IMR-90 (cell line): ENCODE data around the gene CDCA7. TPM values are rescaled to one million over a fixed set of nuclear protein-coding genes. Genes with fewer than 3 reads are reported as not detected.

Experiments used
- ATAC-seq: fragments of 200-7000 bp; cut with Tn5 transposase; 2 replicates; pipeline ENCODE4 v1.9.1; 2020; ENCODE audit warnings: low read depth, mild to moderate bottlenecking, moderate library complexity
- Bru-seq: library from RNA; stranded (reverse); fragments of 400-500 nt; gene quantifications from one replicate; lab custom pipeline; 2021; lab: Mats Ljungman, UMichigan
- BruChase-seq, 2 experiments: library from RNA; stranded (reverse); fragments of 400-500 nt; gene quantifications; one replicate each; lab custom pipeline; 2021; lab: Mats Ljungman, UMichigan
- BruUV-seq: library from RNA; stranded (reverse); fragments of 400-500 nt; replicated peaks from 2 replicates; lab custom pipeline; 2021; lab: Mats Ljungman, UMichigan
- CTCF ChIA-PET: fragments of 300-600 bp; formaldehyde crosslinking; extraction: SDS; loops from one replicate; lab custom pipeline; 2021; ENCODE audit warnings: antibody characterized with exemption; lab: Yijun Ruan, JAX
- POLR2A ChIA-PET: fragments of 300-600 bp; sonication (Branson Sonifier 250); formaldehyde crosslinking; loops from one replicate; lab custom pipeline; 2022; ENCODE audit warnings: antibody characterized with exemption; ENCODE audit not compliant: unreplicated experiment; lab: Charles Lee
- DNase-seq: peaks from one replicate; pipeline ENCODE4 v3.0.0; 2013
- H2AFZ ChIP-seq: replicated peaks from 2 replicates; pipeline ENCODE3; 2013; ENCODE audit warnings: low read length, mild to moderate bottlenecking; ENCODE audit not compliant: poor library complexity
- H2AK5ac ChIP-seq: 2 replicates; pipeline ENCODE4 v1.6.1; 2013; ENCODE audit warnings: low read depth, low read length, inconsistent platforms
- H2AK9ac ChIP-seq: replicated peaks from 2 replicates; pipeline ENCODE3; 2013; ENCODE audit warnings: mild to moderate bottlenecking, low read depth, low read length, moderate library complexity; ENCODE audit not compliant: poor library complexity
- H2BK120ac ChIP-seq: 2 replicates; pipeline ENCODE4 v1.6.1; 2013; ENCODE audit warnings: low read depth, low read length, inconsistent platforms
- H2BK15ac ChIP-seq: 3 replicates; pipeline ENCODE4 v1.6.1; 2013; ENCODE audit warnings: low read depth, low read length, inconsistent platforms
- H2BK20ac ChIP-seq: 2 replicates; pipeline ENCODE4 v1.6.1; 2013; ENCODE audit warnings: low read depth, mild to moderate bottlenecking, inconsistent platforms, low read length, moderate library complexity
- H2BK5ac ChIP-seq: 2 replicates; pipeline ENCODE4 v1.6.1; 2013; ENCODE audit warnings: mild to moderate bottlenecking, low read depth, low read length, inconsistent platforms; ENCODE audit not compliant: poor library complexity, severe bottlenecking
- H3K14ac ChIP-seq: replicated peaks from 2 replicates; pipeline ENCODE4 v1.6.1; 2013; ENCODE audit warnings: low read depth, low read length, inconsistent platforms
- H3K18ac ChIP-seq: 2 replicates; pipeline ENCODE4 v1.6.1; 2013; ENCODE audit warnings: low read depth, low read length, control low read depth
- H3K23ac ChIP-seq: 2 replicates; pipeline ENCODE4 v1.6.1; 2013; ENCODE audit warnings: low read depth, low read length, inconsistent platforms
- H3K27ac ChIP-seq: 2 replicates; pipeline ENCODE4 v1.5.1; 2013; ENCODE audit warnings: mild to moderate bottlenecking, control low read depth, low read length; ENCODE audit not compliant: insufficient read depth
- H3K27me3 ChIP-seq: 2 replicates; pipeline ENCODE4 v1.6.1; 2013; ENCODE audit warnings: low read length; ENCODE audit not compliant: control insufficient read depth, insufficient read depth
- H3K36me3 ChIP-seq: 2 replicates; pipeline ENCODE4 v1.6.1; 2013; ENCODE audit warnings: low read length, mixed read lengths; ENCODE audit not compliant: control insufficient read depth, insufficient read depth
- H3K4ac ChIP-seq: 2 replicates; pipeline ENCODE4 v1.6.1; 2013; ENCODE audit warnings: low read depth, low read length, inconsistent platforms
- H3K4me1 ChIP-seq: 2 replicates; pipeline ENCODE4 v1.6.1; 2013; ENCODE audit warnings: low read length, mixed read lengths; ENCODE audit not compliant: control insufficient read depth, insufficient read depth
- H3K4me2 ChIP-seq: 2 replicates; pipeline ENCODE4 v1.6.1; 2013; ENCODE audit warnings: low read depth, mild to moderate bottlenecking, control low read depth, low read length, moderate library complexity
- H3K4me3 ChIP-seq: 2 replicates; pipeline ENCODE4 v1.5.1; 2013; ENCODE audit warnings: low read depth, mild to moderate bottlenecking, control low read depth, low read length, moderate library complexity; ENCODE audit not compliant: insufficient read depth
- H3K56ac ChIP-seq: 2 replicates; pipeline ENCODE4 v1.6.1; 2013; ENCODE audit warnings: low read length, inconsistent platforms; ENCODE audit not compliant: insufficient read depth; ENCODE audit errors: extremely low read depth
- H3K79me1 ChIP-seq, 2 experiments: 2 replicates each; pipeline ENCODE4 v1.6.1; 2013; ENCODE audit warnings: low read length in 2 of 2, inconsistent platforms in 1 of 2, low read depth in 1 of 2
- H3K9ac ChIP-seq: 2 replicates; pipeline ENCODE4 v1.6.1; 2013; ENCODE audit warnings: low read depth, low read length, control low read depth
- H3K9me1 ChIP-seq: 2 replicates; pipeline ENCODE4 v1.6.1; 2013; ENCODE audit warnings: low read length, inconsistent platforms; ENCODE audit not compliant: insufficient read depth
- H3K9me3 ChIP-seq: 2 replicates; pipeline ENCODE4 v1.6.1; 2013; ENCODE audit warnings: low read length; ENCODE audit not compliant: control insufficient read depth, insufficient read depth
- H4K20me1 ChIP-seq: 2 replicates; pipeline ENCODE4 v1.6.1; 2013; ENCODE audit warnings: low read length, inconsistent platforms; ENCODE audit not compliant: insufficient read depth
- H4K5ac ChIP-seq: 2 replicates; pipeline ENCODE4 v1.6.1; 2013; ENCODE audit warnings: mild to moderate bottlenecking, low read depth, low read length, control low read depth
- H4K8ac ChIP-seq, 2 experiments: 2 replicates each; pipeline ENCODE4 v1.6.1; 2013; ENCODE audit warnings: low read depth in 2 of 2, low read length in 2 of 2, control low read depth in 1 of 2, inconsistent platforms in 1 of 2
- H4K91ac ChIP-seq: 2 replicates; pipeline ENCODE4 v1.6.1; 2013; ENCODE audit warnings: low read depth, low read length, inconsistent platforms; ENCODE audit not compliant: insufficient read depth
- BHLHE40 ChIP-seq: fragments of 150-350 bp; IDR thresholded peaks from 2 replicates; pipeline ENCODE4 v1.6.1; 2016; ENCODE audit warnings: mild to moderate bottlenecking, low read depth, low read length
- CEBPB ChIP-seq: IDR thresholded peaks from 2 replicates; pipeline ENCODE4 v1.6.1; 2012; ENCODE audit warnings: low read depth, low read length, improper control_type of control experiment
- CHD1 ChIP-seq: IDR thresholded peaks from 2 replicates; pipeline ENCODE4 v1.6.1; 2012; ENCODE audit warnings: low read depth, low read length, improper control_type of control experiment
- ELK1 ChIP-seq: fragments of 150-350 bp; IDR thresholded peaks from 2 replicates; pipeline ENCODE4 v1.6.1; 2016; ENCODE audit warnings: low read depth, mild to moderate bottlenecking, low read length, moderate library complexity, borderline replicate concordance
- FOS ChIP-seq: fragments of 150-350 bp; IDR thresholded peaks from 2 replicates; pipeline ENCODE4 v1.6.1; 2016; ENCODE audit warnings: low read depth, low read length
- MAFK ChIP-seq: IDR thresholded peaks from 2 replicates; pipeline ENCODE4 v1.6.1; 2012; ENCODE audit warnings: low read depth, low read length, improper control_type of control experiment
- MAZ ChIP-seq: IDR thresholded peaks from 2 replicates; pipeline ENCODE4 v1.6.1; 2012; ENCODE audit warnings: low read depth, mild to moderate bottlenecking, low read length, improper control_type of control experiment, moderate library complexity, borderline replicate concordance
- NFE2L2 ChIP-seq: fragments of 150-350 bp; IDR thresholded peaks from 2 replicates; pipeline ENCODE4 v1.6.1; 2016; ENCODE audit warnings: low read depth, mild to moderate bottlenecking, low read length
- RAD21 ChIP-seq: IDR thresholded peaks from 2 replicates; pipeline ENCODE4 v1.6.1; 2012; ENCODE audit warnings: low read length, improper control_type of control experiment
- RCOR1 ChIP-seq: IDR thresholded peaks from 2 replicates; pipeline ENCODE4 v1.6.1; 2012; ENCODE audit warnings: mild to moderate bottlenecking, low read length, improper control_type of control experiment; ENCODE audit not compliant: insufficient replicate concordance
- SMC3 ChIP-seq: fragments of 150-350 bp; IDR thresholded peaks from 2 replicates; pipeline ENCODE4 v1.6.1; 2016; ENCODE audit warnings: low read depth, mild to moderate bottlenecking, antibody characterized with exemption, low read length, moderate library complexity
- WGBS, 2 experiments: methylation state at CpG; one replicate each; pipeline versions ENCODE4 v1.1.5 to v1.1.7; 2013; ENCODE audit warnings: missing lambda C conversion rate in 2 of 2; ENCODE audit not compliant: insufficient read length in 1 of 2; ENCODE audit errors: extremely low coverage in 2 of 2; 5-methylcytosine and 5-hydroxymethylcytosine counted together
- dilution Hi-C: fragments of 300-500 bp; cut with HindIII; formaldehyde crosslinking; loops from one replicate; pipeline ENCODE4 v1.14.3; 2018; ENCODE audit warnings: low sequenced_read_pairs; ENCODE audit not compliant: unreplicated experiment
- in situ Hi-C: fragments of 300-500 bp; cut with MboI; formaldehyde crosslinking; loops from 3 replicates; pipeline ENCODE4 v1.14.3; 2019; ENCODE audit warnings: low sequenced_read_pairs, inconsistent platforms, mixed read lengths
- intact Hi-C: fragments of 100-400 bp; cut with micrococcal nuclease; formaldehyde crosslinking; loops from 2 replicates; pipeline ENCODE4 v1.10.0; 2022
- long read RNA-seq: library from polyadenylated mRNA; unstranded; transcript quantifications from one replicate; pipeline ENCODE4 v2.0.0, GENCODE V29; 2021; ENCODE audit not compliant: unreplicated experiment
- polyA plus RNA-seq, 3 experiments: library from polyadenylated mRNA; depleted of rRNA; stranded (reverse); fragments of >200 nt; gene quantifications; 2 replicates each; pipeline ENCODE4 v1.2.3, GENCODE V29; 2012; ENCODE audit warnings: low replicate concordance in 1 of 3
- total RNA-seq: library from RNA; depleted of rRNA; stranded (reverse); fragments of >200 nt; gene quantifications from 2 replicates; pipeline ENCODE4 v1.2.3, GENCODE V29; 2012; rRNA removed
- TF ChIP-seq, protein P1 (sequence below): conservative IDR thresholded peaks from 2 replicates; pipeline ENCODE4 v1.5.1; 2012; ENCODE audit warnings: mild to moderate bottlenecking, low read depth, low read length, improper control_type of control experiment

Gene CDCA7
- 11.4 and 12.0 TPM in 2 replicates for total RNA-seq
- 17.8 and 18.7 TPM in 2 replicates for polyA plus RNA-seq (2012; rRNA removed)
- polyA plus RNA-seq (2012; cell fraction: cytosol; rRNA removed): 5.8 and 12.7 TPM in 2 replicates
- polyA plus RNA-seq (2012; cell fraction: nucleus; rRNA removed; ENCODE audit: low replicate concordance): 8.5 and 22.5 TPM in 2 replicates
- Bru-seq, nascent RNA: percentile 45 among the genes with signal in this experiment
- percentile 34 among the genes with signal in this experiment for BruChase-seq, experiment 1, labeled RNA remaining after a 6-hour chase
- BruChase-seq, experiment 2, labeled RNA remaining after a 2-hour chase: percentile 40 among the genes with signal in this experiment
- long read RNA-seq, partial matches to known transcripts: 1 of 4 reads
- long read RNA-seq, other reads (novel, unspliced or antisense): 0 of 4 reads

DNA sequence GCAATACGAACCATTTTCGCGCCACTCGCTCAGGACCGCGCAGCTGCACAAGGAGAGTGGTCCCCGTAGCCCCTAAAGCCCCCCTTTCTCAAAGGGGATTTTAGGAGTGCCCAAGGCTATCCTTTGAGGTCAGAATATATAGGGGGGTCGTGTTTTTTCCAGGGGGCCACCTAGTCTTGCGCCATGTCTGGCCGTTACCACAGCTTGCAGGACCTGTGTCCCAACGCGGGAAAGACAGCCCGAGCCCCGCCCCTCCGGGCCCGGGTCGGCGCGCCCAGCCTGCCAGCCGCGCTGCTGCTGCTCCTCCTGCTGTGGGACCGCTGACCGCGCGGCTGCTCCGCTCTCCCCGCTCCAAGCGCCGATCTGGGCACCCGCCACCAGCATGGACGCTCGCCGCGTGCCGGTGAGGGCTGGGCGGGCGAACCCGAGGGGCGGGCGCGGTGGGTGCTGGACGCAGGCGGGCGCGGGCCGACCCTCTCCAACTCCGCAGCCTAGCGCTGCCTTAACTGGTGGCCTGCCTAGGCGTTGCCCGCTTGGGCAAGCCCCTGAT lies at the start of gene CDCA7:
Gene CDCA7 (plus strand): TSS at position 291 of the 550 bp plus-strand sequence. CDS start 92 bp downstream, at position 383.
- H3K79me1 ChIP-seq: peaks cover 16 to 23% of the 10 kb centered on the region in 2 experiments
- ChIA-PET CTCF (no interaction called here), POLR2A (no interaction called here)
- H3K56ac ChIP-seq: peak within 1 kb of the TSS; percentile 56; the same call in 1 of the 2 replicates
- H4K91ac ChIP-seq: peak within 1 kb of the TSS; percentile 8; the same call in 1 of the 2 replicates
- H3K4me2 ChIP-seq: peak within 1 kb of the TSS; percentile 99
- peak within 1 kb of the TSS; percentile 74 for H3K23ac ChIP-seq
- peak within 1 kb of the TSS; percentile 96 for H2AFZ ChIP-seq
- WGBS, 2 experiments: 0% methylated on average over 31 of the region's 50 CpGs; no CpG with 5 or more reads in 1 of the 2 experiments
- no peak within 1 kb of the TSS for H4K5ac ChIP-seq
- no peak within 1 kb of the TSS for H2BK15ac ChIP-seq
- intact Hi-C loops: loop anchor here (1.0 kb wide), 1 partner anchor 326 kb away; no protein-coding TSS in a partner anchor
- H2BK120ac ChIP-seq: 0 out of 2 replicates have a peak within 1 kb of the TSS, but pooled peaks have one; percentile 32
- H3K4ac ChIP-seq: peak within 1 kb of the TSS; percentile 62
- peak within 1 kb of the TSS; percentile 78; the same call in 1 of the 2 replicates for H2BK20ac ChIP-seq
- H3K9ac ChIP-seq: peak within 1 kb of the TSS; percentile 58
- peak within 1 kb of the TSS; percentile 78 for H3K27ac ChIP-seq
- H2AK5ac ChIP-seq: no peak within 1 kb of the TSS
- peak within 1 kb of the TSS; percentile 62 to 75; a peak in 3 of 4 replicates for H4K8ac ChIP-seq
- peak; percentile 81 for ATAC-seq
- H3K4me3 ChIP-seq: peak within 1 kb of the TSS; percentile 58
- no peak for TF ChIP-seq SMC3
- no peak for TF ChIP-seq BHLHE40
- 0 out of 2 replicates have a peak, but pooled peaks have one; percentile 1 for TF ChIP-seq RAD21
- no peak for TF ChIP-seq MAFK
- TF ChIP-seq FOS: no peak
- no peak for TF ChIP-seq ELK1
- no peak for TF ChIP-seq RCOR1
- TF ChIP-seq NFE2L2: no peak
- no peak for TF ChIP-seq CEBPB
- TF ChIP-seq, protein P1, sequence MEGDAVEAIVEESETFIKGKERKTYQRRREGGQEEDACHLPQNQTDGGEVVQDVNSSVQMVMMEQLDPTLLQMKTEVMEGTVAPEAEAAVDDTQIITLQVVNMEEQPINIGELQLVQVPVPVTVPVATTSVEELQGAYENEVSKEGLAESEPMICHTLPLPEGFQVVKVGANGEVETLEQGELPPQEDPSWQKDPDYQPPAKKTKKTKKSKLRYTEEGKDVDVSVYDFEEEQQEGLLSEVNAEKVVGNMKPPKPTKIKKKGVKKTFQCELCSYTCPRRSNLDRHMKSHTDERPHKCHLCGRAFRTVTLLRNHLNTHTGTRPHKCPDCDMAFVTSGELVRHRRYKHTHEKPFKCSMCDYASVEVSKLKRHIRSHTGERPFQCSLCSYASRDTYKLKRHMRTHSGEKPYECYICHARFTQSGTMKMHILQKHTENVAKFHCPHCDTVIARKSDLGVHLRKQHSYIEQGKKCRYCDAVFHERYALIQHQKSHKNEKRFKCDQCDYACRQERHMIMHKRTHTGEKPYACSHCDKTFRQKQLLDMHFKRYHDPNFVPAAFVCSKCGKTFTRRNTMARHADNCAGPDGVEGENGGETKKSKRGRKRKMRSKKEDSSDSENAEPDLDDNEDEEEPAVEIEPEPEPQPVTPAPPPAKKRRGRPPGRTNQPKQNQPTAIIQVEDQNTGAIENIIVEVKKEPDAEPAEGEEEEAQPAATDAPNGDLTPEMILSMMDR: no peak
- TF ChIP-seq MAZ: 0 out of 2 replicates have a peak, but pooled peaks have one; percentile 20
- TF ChIP-seq CHD1: no peak
- H3K27me3 ChIP-seq: peaks cover 10% of the 10 kb centered on the region
- H3K4me1 ChIP-seq: peaks cover 2% of the 10 kb centered on the region; the same call in 1 of the 2 replicates
- H3K18ac ChIP-seq: no peak within 1 kb of the TSS
- H3K36me3 ChIP-seq: no peaks in the 10 kb centered on the region
- in situ Hi-C loops: loop anchor here (25.0 kb wide), 1 partner anchor 317 kb away; no protein-coding TSS in a partner anchor
- no peaks in the 10 kb centered on the region for H3K9me3 ChIP-seq
- BruUV-seq: no TSS peak
- H2AK9ac ChIP-seq: peak within 1 kb of the TSS; percentile 87
- H3K14ac ChIP-seq: peak within 1 kb of the TSS; percentile 25; the same call in 1 of the 2 replicates
- peak; percentile 54 for DNase-seq
- dilution Hi-C loops: no loop called here
- peak within 1 kb of the TSS; percentile 60 for H2BK5ac ChIP-seq
- no peaks in the 10 kb centered on the region for H4K20me1 ChIP-seq
- peaks cover 3% of the 10 kb centered on the region; the same call in 1 of the 2 replicates for H3K9me1 ChIP-seq
